ENCODE measurements around the gene L3MBTL2. TPM values are rescaled to one million over a fixed set of nuclear protein-coding genes. Genes with fewer than 3 reads are reported as not detected.

The L3MBTL2 gene
- total RNA-seq, 1 experiment from 2014 or later = 33.6 TPM

DNA sequence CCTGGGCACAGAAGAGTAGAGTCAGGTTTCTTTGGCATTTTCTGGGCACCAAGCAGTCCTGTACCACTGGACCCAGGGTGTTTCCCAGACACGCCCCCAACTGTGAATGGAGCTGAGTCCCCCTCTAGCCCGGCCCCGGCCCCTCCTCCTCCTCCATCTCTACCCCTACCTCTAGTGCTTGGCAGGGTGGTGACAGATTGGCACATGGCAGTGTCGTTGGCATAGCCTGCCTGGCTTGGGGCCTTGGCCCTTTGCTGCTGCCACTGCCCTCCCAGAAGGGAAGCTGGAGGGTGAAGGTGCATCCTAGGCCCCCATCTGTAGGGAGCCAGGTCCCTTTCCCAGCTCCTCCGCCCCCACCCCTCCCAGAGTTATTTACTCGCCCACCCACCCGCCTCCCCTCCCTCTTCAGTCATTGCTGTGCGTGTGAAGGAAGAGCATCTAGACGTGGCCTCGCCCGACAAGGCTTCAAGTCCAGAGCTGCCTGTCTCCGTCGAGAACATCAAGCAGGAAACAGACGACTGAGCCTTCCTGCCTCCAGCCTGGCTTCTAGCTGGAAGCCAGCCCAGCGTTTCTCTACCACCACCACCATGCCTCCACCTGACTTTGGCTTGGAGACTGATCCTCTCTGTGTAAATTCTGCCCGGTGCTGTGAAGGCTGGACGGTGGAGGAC is 24.8 kb downstream of the L3MBTL2 start:
- Histone ChIP-seq H3K79me2 (ENCODE audit: insufficient read depth, low read length) (no peaks in the 10 kb centered on the region), H3T11ph (ENCODE audit: low read length) (no peak overlapping the region), H3K4ac (ENCODE audit: low read depth, low read length) (no peak overlapping the region), H2BK15ac (ENCODE audit: low read depth, low read length) (no peak overlapping the region), H3K9ac (ENCODE audit: extremely low read depth, insufficient read length, low read length) (no peak overlapping the region), H4K20me1 (ENCODE audit: control insufficient read depth, insufficient read depth, insufficient read length) (no peaks in the 10 kb centered on the region), H3K4me1 (ENCODE audit: insufficient read depth, low read length) (no peaks in the 10 kb centered on the region), H2BK5ac (ENCODE audit: insufficient read length, low read length) (no peak overlapping the region), H4K91ac (ENCODE audit: insufficient read length, low read depth, low read length) (no peak overlapping the region), H3K79me1 (ENCODE audit: insufficient read depth, low read depth, low read length, poor library complexity, severe bottlenecking) (no peaks in the 10 kb centered on the region), H2AK5ac (ENCODE audit: insufficient read length, low read length) (no peak overlapping the region), H3K4me2 (ENCODE audit: insufficient read depth, insufficient read length, low read length) (no peak overlapping the region), H3K23ac (ENCODE audit: insufficient read length, low read depth, low read length) (no peak overlapping the region), H4K8ac (replicated peaks; ENCODE audit: insufficient read length, low read depth, low read length) (no peak overlapping the region), H4K5ac (ENCODE audit: insufficient read length, low read depth, low read length) (no peak overlapping the region), H2BK12ac (ENCODE audit: insufficient read length, low read depth, low read length) (no peak overlapping the region), H3K14ac (ENCODE audit: insufficient read depth, low read length) (no peak overlapping the region), H2BK20ac (ENCODE audit: low read depth, low read length, poor library complexity, severe bottlenecking) (no peak overlapping the region), H3K9me3 (ENCODE audit: control insufficient read depth, low read depth, low read length) (no peaks in the 10 kb centered on the region), H3K27me3 (ENCODE audit: insufficient read depth, low read length) (no peaks in the 10 kb centered on the region; the same call in 1 of the 2 replicates), H3K27ac (ENCODE audit: insufficient read length, low read depth, low read length) (no peak overlapping the region), H3K56ac (ENCODE audit: insufficient read length, low read depth, low read length) (no peak overlapping the region), H2BK120ac (ENCODE audit: low read depth, low read length, poor library complexity, severe bottlenecking) (no peak overlapping the region), H3K23me2 (ENCODE audit: insufficient read length, low read depth, low read length, poor library complexity, severe bottlenecking) (no peaks in the 10 kb centered on the region), H3K18ac (ENCODE audit: insufficient read length, low read depth, low read length) (no peak overlapping the region), H2AFZ (ENCODE audit: low read length) (no peak overlapping the region)
- Mint-ChIP-seq H3K9me3 (no peaks in the 10 kb centered on the region), H3K4me3 (no peak overlapping the region), H3K36me3 (ENCODE audit: insufficient read depth in 1 of 3, low read depth in 3 of 3) (peaks cover 4 to 52% (median 28%) of the 10 kb centered on the region in 3 experiments; a peak in 6 of 7 replicates), H3K4me1 (no peaks in the 10 kb centered on the region), H3K27ac (peak overlapping the region in 2 of 3 experiments; percentile 28 to 67; a peak in 1 of 7 replicates), H3K27me3 (ENCODE audit: low read depth) (no peaks in the 10 kb centered on the region)
- no CpG with 5 or more reads among the region's 17 CpGs for WGBS (ENCODE audit: extremely low coverage, insufficient read length, low lambda C conversion rate)
- TF ChIP-seq, protein P1, sequence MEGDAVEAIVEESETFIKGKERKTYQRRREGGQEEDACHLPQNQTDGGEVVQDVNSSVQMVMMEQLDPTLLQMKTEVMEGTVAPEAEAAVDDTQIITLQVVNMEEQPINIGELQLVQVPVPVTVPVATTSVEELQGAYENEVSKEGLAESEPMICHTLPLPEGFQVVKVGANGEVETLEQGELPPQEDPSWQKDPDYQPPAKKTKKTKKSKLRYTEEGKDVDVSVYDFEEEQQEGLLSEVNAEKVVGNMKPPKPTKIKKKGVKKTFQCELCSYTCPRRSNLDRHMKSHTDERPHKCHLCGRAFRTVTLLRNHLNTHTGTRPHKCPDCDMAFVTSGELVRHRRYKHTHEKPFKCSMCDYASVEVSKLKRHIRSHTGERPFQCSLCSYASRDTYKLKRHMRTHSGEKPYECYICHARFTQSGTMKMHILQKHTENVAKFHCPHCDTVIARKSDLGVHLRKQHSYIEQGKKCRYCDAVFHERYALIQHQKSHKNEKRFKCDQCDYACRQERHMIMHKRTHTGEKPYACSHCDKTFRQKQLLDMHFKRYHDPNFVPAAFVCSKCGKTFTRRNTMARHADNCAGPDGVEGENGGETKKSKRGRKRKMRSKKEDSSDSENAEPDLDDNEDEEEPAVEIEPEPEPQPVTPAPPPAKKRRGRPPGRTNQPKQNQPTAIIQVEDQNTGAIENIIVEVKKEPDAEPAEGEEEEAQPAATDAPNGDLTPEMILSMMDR (conservative IDR thresholded peaks at IDR 0.05) = no peak
- DNase-seq = no peak
